Measurements from ENCODE around the gene FANCC. TPM values are rescaled to one million over a fixed set of nuclear protein-coding genes. Genes with fewer than 3 reads are reported as not detected.

Gene FANCC
- total and polyA plus RNA-seq, 2 of the 4 experiments (the other 2 are of a cell fraction), result 4.7 to 6.3 TPM

GRCh38 chr9:95074632-95075031 is 242.9 kb downstream of the FANCC start:
- intact Hi-C loops (cut with micrococcal nuclease), result loop anchor here (5.0 kb wide), 2 partner anchors 292 to 392 kb away; no protein-coding TSS in a partner anchor
- TF ChIP-seq RCOR1 (IDR thresholded peaks at IDR 0.05; ENCODE audit: insufficient replicate concordance, low read length) (no peak), MAFK (IDR thresholded peaks at IDR 0.05; ENCODE audit: low read depth, low read length) (no peak), CEBPB (IDR thresholded peaks at IDR 0.05; ENCODE audit: low read depth, low read length) (no peak), MXI1 (IDR thresholded peaks at IDR 0.05; ENCODE audit: borderline replicate concordance, low read depth, low read length) (no peak), RAD21 (IDR thresholded peaks at IDR 0.05; ENCODE audit: low read length) (no peak), CHD1 (IDR thresholded peaks at IDR 0.05; ENCODE audit: low read depth, low read length) (no peak), FOS (IDR thresholded peaks at IDR 0.05; ENCODE audit: low read depth, low read length) (no peak), RFX5 (IDR thresholded peaks at IDR 0.05; ENCODE audit: low read depth, low read length) (no peak), POLR2A (IDR thresholded peaks at IDR 0.05; ENCODE audit: low read depth, low read length) (no peak), BHLHE40 (IDR thresholded peaks at IDR 0.05; ENCODE audit: low read depth, low read length) (no peak), MAZ (IDR thresholded peaks at IDR 0.05; ENCODE audit: borderline replicate concordance, low read depth, low read length) (no peak), NFE2L2 (IDR thresholded peaks at IDR 0.05; ENCODE audit: low read depth, low read length) (no peak), USF2 (IDR thresholded peaks at IDR 0.05; ENCODE audit: low read depth, low read length) (no peak), SMC3 (IDR thresholded peaks at IDR 0.05; ENCODE audit: low read depth, low read length) (no peak)

More at GRCh38 chr9:95074632-95075031, 242.9 kb downstream of the FANCC start:
- Histone ChIP-seq H3K56ac (ENCODE audit: extremely low read depth, insufficient read depth, low read length) (no peak overlapping the region), H2BK5ac (ENCODE audit: low read depth, low read length, poor library complexity, severe bottlenecking) (no peak overlapping the region), H3K23ac (ENCODE audit: low read depth, low read length) (no peak overlapping the region), H3K14ac (replicated peaks; ENCODE audit: low read depth, low read length) (no peak overlapping the region), H3K4me2 (ENCODE audit: low read depth, low read length) (no peak overlapping the region), H3K27me3 (ENCODE audit: control insufficient read depth, insufficient read depth, low read length) (no peaks in the 10 kb centered on the region), H2AK5ac (ENCODE audit: low read depth, low read length) (no peak overlapping the region), H3K9me3 (ENCODE audit: control insufficient read depth, insufficient read depth, low read length) (no peaks in the 10 kb centered on the region), H3K4ac (ENCODE audit: low read depth, low read length) (no peak overlapping the region), H4K20me1 (ENCODE audit: insufficient read depth, low read length) (peaks cover 92% of the 10 kb centered on the region), H4K91ac (ENCODE audit: insufficient read depth, low read depth, low read length) (no peak overlapping the region), H4K5ac (ENCODE audit: low read depth, low read length) (no peak overlapping the region), H3K4me1 (ENCODE audit: control insufficient read depth, insufficient read depth, low read length) (peaks cover 24% of the 10 kb centered on the region), H3K9ac (ENCODE audit: low read depth, low read length) (no peak overlapping the region), H2AFZ (replicated peaks; ENCODE audit: low read length, poor library complexity) (no peak overlapping the region), H3K18ac (ENCODE audit: low read depth, low read length) (no peak overlapping the region), H4K8ac (ENCODE audit: low read depth in 2 of 2, low read length in 2 of 2) (no peak overlapping the region), H2BK120ac (ENCODE audit: low read depth, low read length) (no peak overlapping the region), H3K79me1 (ENCODE audit: low read depth in 1 of 2, low read length in 2 of 2) (peaks cover 35 to 95% of the 10 kb centered on the region in 2 experiments), H3K9me1 (ENCODE audit: insufficient read depth, low read length) (peaks cover 43% of the 10 kb centered on the region), H3K27ac (ENCODE audit: insufficient read depth, low read length) (no peak overlapping the region), H2BK20ac (ENCODE audit: low read depth, low read length) (no peak overlapping the region), H3K4me3 (ENCODE audit: insufficient read depth, low read depth, low read length) (no peak overlapping the region), H2BK15ac (ENCODE audit: low read depth, low read length) (no peak overlapping the region), H2AK9ac (replicated peaks; ENCODE audit: low read depth, low read length, poor library complexity) (no peak overlapping the region), H3K36me3 (ENCODE audit: control insufficient read depth, insufficient read depth, low read length) (peaks cover 48% of the 10 kb centered on the region)
- BruUV-seq (replicated peaks), result no TSS peak
- ATAC-seq (ENCODE audit: low read depth) (no peak), DNase-seq (no peak)
- dilution Hi-C loops (cut with HindIII; ENCODE audit: low sequenced_read_pairs, unreplicated experiment), result no loop called here
- WGBS, 2 experiments (ENCODE audit: extremely low coverage in 2 of 2, insufficient read length in 1 of 2), result 90% methylated on average over 2 of the region's 9 CpGs; no CpG with 5 or more reads in 1 of the 2 experiments
- POLR2A ChIA-PET (ENCODE audit: unreplicated experiment), result no interaction called here
- in situ Hi-C loops (cut with MboI; ENCODE audit: low sequenced_read_pairs), result no loop called here
- CTCF ChIA-PET, result no interaction called here

Measured in IMR-90 (cell line).